GM18499 (cell line): Measurements from ENCODE around the gene IMPA2.

ENCODE experiments used
- ATAC-seq: cut with Tn5 transposase; IDR thresholded peaks from one replicate; pipeline ENCODE4 v1.9.1; 2021; ENCODE audit warnings: moderate number of reproducible peaks; ENCODE audit not compliant: insufficient read depth, unreplicated experiment

The IMPA2 gene

DNA sequence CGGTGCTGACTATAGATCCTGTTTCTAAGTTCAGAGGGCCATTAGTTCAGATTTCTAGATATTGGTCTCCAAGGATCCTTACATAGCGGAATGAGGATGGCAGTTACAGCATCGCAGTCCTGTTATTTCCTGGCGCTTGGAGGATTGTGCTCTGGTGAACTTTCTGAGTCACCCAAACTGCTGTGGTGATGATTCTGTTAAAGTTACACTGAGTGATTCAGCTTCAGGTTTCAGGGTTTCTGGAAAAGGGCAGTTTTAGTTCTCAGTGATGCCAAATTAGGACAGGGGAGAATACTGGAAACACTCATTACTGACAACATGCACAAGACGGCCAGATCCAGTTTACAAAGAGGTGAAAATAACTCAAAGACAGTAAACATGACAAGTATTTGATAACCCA is 60.3 kb downstream of the IMPA2 start:
- ATAC-seq = no peak

DNA sequence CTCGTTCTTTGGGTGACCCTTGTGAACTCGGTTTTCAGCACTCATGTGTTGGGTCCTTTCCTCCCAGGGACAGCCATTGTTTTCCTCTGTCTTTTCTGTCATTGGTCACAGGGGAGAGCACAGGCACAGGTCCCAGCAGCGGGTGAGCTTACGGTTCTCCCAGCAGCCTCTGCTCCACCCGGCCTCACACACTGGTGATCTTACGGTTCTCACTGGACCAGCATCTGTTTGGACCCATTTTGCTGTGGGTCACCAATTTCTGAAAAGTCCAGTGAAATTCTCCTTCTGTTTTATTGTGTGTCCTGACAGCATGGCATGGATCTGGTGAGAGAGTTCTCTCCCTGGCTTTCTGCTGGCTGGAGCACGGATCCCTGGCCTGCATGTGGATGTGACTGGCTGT is 62.5 kb downstream of the IMPA2 start:
- no peak for ATAC-seq

DNA sequence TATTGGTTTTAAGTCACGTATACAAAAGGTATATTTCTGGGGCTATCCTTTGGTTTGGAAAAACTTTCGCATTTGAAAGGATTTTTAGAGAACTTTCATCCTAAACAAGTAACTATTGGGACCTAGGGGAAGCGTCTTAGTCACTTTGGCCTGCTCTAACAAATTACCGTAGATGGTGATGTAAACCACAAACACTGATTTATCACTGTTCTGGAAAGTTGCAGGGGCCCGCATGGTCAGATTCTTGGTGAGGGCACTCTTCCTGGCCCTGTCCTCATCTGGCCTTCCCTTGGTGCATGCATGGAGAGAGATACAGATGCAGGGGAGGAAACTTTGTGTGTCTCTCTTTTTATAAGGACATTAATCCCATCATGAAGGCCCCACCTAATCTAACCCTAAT is 63.3 kb downstream of the IMPA2 start:
- no peak for ATAC-seq

DNA sequence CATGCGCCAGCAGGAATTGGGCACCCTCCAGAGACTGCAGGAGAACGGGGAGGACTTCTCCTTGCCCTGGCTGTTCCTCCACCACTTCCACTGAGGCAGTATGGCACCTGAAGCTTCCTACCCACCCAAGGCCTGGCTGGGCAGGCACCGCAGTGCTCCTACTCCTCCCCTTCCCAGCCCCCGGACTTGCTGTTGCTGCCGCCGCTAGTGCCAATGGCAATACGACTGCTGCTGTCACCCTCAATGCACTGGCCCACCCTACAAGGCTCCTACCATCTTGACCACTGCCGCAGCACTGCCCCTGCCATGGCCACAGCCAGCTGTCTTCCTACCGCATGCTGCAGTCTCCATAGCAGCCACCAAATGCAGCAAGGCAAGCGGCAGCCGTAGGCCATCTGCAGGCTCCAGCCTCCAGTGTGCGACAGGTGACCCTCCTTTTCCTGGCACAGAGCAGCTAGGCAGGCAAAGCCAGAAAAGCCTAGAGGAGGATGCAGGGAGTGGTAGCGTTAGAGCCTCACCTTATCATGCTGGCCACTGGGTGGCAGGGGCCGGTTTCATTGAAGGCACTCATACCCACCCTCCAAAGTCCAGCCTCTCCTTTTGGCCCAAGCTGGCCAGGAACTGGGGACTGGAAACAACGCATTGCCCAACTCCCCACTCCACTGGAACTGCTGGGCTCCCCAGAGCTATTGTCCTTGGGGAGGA is 64.9 kb downstream of the IMPA2 start:
- ATAC-seq = no peak

DNA sequence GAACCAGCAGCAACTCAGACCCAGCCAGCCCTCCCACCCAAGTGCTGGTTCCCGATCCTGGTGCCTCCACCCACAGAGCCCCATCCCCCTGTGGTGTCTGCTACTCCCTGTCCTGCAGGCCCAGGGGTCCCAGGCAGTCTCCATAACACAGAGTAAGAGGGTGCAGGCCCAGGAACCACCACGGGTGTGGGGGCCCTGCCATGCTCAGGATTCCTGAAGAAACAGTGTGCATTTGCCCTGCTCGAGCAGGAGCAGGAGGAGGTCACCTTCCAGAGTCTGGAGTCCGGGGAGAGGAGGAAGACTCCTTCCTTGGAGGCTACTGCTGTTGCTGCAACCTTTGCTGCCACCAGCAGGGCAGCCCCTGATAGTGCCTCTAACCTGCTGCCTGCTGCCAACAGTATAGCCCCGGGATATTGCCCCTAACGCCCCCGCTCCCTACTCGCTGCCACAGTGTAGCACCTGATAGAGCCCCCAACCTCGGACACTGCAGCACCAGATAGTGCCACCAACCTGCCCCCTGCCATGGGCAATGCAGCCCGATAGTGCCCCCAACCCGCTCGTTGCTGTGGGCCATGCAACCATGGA is 65.5 kb downstream of the IMPA2 start:
- no peak for ATAC-seq

DNA sequence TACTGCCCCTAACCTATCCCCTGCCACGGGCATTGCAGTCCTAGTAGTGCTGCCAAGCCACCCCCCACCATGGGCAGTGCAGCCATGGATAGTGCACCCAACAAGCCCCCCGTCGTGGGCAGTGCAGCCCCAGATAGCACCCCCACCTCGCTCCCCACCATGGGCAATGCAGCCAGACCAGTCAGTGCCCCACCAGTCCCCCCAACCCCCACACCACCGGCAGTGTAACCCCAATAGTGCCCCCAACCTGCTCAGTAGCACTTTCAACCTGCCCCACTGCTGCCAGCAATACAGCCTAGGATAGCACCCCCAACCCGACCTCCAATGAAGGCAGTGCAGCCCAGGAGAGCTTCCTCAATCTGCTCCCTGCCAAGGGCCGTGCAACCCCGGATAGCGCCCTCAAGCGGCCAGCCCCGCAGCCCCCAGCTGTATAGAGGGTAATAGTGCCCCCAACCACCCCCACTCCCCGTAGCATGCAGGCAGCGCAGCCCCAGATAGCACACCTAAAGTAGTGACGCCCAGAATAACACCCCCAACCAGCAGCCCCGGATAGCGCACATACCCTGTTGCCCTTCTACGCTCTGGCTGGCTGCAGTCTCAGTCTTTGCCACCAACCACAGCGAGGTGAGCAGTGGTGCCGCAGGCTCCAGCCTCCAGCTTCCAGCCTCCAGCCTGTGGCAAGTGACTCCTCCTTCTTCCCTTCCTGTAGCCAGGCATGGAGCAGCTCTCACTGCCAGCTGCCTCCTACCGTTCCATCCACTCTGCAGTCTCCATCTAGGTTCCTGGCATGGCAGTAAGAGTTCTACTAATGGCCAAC is 66.9 kb downstream of the IMPA2 start:
- ATAC-seq = no peak

DNA sequence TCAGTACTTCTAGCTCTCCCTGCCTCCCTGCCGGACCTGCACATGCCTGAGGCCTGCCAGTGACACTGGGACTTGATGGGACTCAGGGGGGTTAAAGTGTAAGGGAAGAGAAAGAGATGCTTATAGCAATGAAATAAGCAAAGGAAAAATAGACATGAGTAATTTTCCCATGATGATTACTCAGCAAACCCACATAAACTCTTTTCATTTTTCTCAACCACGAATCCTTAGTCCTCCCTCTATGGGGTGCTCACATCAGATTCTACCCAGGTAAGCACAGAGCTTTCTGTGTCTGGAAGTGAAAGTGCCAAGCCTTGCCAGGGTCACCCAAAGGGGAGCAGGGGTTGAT is 67.5 kb downstream of the IMPA2 start:
- ATAC-seq = no peak

DNA sequence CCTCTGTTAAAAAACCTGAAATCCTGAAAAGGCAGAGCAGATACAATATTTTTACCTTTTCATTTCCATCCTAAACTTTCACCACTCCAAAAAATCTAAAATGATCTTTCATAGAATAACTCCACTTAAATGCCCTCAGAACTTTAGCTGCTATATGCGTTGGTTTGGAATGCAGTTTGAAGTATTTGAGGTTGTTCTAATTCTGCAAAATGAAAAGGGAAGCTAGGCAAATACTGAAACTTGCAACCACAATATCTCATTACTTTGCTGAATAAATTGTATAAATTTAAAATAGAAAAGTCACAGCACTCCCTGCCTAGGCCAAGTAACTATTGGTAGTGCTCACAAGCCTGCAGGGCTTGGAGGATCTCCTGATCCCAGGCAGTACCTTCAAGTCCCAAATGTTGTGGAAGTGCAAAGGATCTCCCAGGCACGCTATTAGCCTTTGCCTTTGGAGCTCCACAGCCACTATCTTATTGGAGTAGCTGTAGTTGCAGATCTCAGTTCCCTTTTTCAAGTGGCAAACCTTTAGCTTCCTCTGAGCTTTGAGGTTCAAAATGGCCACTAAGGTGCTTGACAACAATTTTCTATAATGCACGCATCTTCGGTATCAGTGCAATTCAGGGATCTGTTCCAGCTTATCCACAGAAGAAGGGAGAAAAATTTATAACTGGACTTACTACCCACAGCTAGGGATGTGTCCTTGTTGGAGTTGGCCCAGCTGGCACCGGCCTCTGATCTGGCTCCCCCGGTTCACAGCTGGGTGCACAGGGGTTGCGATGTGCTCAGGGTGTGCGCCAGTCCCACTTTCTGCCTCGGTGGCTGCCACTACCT is 68.9 kb downstream of the IMPA2 start:
- ATAC-seq = no peak

DNA sequence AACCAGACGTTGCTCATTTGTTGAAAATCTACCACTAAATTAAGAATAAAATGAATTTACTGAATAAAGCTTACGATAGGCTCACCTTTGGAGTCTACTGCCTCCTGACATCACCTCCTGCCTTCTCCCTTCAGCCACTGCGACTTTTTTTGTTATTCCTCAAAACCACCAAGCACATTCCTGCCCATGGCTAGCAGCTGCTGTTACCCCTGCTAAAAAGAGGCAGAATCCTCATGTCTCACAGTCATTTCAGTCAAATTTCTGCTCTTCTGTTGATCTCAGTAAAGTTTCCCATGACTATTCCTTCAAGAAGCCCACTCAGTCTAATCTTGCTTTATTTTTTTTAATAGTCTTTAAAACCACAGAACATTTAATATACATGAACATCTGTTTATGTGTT is 71.6 kb downstream of the IMPA2 start:
- ATAC-seq = no peak

DNA sequence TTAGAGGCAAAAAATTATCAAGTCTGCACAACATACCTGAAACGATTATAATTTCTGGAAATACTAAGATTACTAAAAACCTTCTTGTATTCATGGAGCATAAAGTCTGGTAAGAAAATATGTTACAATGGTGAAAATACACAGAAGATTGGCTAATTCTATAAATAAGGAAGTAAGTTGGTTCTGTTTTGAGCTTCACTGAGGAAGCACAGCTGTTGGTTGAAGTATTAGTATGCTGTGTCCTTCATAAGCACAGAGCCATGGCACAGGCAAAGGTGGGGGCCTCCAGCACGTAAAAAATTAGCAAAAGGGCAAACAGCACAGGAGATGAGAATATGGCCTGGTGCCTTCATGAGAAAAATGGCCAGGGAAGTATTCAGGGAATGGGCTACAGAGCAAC is 72.0 kb downstream of the IMPA2 start:
- ATAC-seq = no peak

DNA sequence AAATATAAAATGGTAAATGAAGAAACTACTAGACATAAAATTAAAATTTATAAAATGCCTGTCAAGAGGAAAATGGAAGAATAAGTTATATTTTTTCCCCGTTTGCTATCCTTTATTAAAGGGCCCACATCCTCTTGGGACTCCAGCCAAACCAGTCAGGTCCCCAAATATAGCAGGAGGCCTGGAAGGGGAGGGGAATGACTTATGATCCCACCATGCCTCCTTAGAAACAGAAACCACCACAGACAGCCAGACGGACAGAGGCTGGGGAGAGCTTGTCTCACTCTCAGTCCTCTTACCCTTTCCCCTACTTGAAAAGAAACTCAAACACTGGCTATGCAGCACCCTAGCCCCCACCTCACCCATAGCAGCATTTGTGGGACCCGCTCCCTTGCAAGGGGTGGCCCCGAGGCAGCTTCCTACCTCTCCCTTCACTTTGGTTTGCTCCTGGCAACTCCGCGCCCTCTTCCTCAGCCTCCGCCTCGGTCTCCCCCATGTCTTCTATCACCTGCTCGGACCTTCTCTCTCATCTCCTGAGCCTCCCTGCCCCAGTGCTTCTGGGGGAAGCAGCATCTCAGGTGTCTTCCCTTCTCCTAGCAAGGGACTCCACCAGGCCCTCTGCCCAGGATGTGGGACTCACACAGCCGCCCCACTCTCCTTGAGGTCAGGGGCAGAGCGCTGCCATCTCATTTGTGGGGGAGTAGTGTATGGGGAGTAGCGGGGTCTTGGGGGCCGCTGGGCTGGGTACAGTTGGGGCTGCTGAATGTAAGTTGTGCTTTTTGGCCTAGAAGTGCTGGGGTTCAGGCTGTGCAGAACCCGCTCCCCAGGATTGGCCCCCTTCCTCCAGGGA is 75.0 kb downstream of the IMPA2 start:
- no peak for ATAC-seq

DNA sequence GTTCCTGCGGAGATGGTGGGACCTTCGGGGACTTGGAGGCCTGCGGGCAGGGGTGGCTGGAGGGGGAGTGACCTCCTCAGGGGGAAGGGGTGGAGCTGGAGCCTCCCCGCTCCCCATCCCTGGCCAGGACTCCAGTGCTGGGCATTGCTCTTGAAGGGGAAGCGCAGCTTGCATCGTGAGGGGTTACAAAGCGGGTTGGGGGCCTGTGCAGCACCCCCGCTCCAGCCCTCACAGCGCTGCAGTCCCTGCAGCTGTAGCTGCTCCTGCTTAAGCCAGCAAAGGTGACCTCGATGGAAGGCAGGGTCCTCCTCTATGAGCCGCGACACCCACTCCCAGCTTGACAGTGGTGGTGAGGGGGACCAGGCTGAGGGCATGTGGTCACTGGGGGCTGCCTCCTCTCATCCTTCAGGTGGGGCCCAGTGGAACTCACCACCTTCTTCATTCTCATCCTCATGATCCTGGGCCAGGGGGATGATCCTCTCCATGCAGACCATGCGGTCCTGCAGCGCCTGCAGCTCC is 75.6 kb downstream of the IMPA2 start:
- ATAC-seq = no peak

DNA sequence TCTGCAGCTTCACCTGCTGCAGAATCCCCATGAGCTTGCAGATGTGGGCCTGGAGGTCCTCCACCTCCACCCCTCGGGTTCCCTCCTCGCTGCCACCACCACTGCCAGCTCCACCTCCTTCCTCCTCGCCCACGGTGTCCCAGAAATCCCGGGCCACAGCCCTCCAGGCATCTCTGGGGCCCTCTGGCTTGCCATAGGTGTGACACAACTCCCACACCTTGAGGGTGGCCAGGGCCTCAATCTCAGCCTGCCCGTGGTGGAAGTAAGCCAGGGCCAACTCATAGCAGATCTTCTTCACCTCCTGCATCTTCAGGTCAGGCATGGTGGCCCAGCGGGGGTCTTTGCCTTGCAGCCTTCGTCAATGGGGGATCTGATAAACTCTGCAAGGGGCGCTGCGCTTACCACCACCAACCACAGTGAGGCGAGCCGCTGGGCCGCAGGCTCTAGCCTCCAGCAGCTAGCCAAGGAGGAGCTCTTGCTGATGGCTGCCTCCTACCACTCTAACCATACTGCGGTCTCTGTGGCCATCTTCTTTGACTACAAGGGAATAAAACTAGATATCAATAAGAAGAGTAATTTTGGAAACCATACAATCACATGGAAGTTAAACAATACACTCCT is 76.2 kb downstream of the IMPA2 start:
- no peak for ATAC-seq

DNA sequence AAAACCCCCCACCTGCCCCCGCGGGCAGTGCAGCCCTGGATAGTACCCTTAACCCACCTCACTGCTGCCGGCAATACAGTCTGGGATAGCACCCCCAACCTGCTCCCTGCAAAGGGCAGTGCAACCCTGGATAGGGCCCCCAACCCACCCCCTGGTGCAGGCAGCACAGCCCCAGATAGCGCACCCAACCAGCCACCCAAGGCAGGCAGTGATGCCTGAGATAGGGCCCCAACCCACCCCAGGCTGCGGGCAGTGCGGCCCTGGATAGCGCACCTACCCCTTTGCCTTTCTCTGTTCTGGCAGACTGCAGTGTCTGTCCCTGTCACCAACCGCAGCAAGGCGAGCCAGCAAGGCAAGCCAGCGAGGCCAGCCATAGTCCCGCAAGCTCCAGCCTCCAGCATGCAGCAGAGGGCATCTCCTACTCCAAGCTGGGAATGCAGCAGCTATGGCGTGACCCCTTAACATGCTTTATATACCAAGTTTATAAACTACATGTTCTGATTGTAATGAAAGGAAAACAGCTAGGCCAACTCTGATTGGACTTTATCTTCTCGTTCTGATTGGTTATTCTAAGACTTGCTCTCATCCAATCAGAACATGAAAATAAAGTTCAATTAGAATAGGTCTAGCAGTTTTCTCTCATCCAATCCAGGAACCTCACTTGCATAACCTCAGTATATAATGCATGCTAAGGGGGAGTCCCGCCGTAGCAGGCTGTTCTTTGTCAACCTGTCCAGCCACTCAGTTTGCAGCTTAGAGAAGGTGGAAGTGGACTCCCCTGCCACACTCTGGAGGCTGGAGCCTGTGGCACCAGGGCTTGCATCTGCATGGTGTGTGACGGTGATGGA is 78.3 kb downstream of the IMPA2 start:
- ATAC-seq = no peak

DNA sequence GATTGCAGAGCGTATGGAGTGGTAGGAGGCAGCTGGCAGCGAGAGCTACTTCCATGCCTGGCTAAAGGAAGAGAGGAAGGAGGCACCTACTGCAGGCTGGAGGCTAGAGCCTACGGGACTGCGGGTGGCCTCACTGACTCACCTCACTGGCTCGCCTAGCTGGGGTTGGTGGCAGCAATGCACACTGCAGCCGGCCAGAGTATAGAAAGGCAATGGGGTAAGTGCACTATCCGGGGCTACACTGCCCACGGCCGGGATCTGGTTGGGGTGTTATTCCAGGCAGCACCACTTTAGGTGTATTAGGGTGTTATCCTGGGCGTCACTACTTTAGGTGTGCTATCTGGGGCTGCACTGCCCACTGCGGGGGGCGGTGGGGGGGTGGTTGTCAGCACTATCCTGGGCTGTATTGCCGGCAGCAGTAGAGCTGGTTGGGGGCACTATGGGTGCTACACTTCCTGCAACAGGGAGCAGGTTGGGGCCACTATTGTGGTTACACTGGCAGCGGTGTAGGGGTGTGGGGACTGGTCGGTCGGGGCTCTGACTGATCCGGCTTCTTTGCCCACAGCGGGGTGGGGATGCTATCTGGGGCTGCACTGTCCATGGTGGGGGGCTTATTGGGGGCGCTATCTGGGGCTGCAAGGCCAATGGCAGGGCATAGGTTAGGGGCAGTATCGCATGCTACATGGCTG is 79.0 kb downstream of the IMPA2 start:
- no peak for ATAC-seq

DNA sequence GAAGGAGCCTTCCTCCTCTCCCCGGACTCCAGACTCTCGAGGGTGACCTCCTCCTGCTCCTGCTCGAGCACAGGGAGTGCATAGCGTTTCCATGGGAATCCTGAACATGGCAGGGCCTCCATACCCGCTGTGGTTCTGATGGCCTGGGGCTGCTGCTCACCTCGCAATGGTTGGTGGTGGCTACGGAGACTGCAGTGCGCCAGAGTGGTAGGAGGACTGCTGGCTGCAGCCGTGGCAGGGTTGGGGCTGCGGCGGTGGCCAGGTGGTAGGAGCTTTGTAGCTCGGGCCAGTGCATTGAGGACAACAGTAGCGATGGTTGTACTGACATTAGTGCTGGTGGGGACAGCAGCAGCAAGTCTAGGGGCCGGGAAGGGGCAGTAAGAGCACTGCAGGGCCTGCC is 80.4 kb downstream of the IMPA2 start:
- no peak for ATAC-seq

DNA sequence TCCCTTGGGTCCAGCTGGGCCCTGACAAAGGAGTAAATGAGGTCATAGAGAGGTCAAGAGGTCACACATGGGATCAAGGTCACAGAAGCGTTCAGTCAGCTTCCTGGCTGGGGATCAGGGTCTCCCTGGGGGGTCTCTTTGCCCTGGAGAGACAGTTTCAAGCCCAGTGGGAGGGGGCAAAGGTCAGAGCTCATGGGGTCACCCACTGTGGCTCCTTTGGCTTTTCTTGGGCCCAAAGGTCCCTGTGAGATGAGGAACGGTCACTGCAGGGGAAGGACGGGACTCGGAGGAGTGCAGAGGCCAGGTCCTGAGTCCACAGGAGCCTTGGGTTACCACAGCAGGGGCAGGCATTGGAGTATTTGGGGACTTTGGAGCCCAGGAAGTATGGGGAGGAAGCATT is 81.7 kb downstream of the IMPA2 start:
- ATAC-seq = no peak
